ENCODE data around the gene SPAG17.

- no peak for TF ChIP-seq POLR2A (IDR thresholded peaks at IDR 0.05)
- TF ChIP-seq CTCF (IDR thresholded peaks at IDR 0.05): no peak
These were observed 102.0 kb downstream of the SPAG17 start for GRCh38 chr1:118082984-118083383.

Data from body of pancreas (tissue), 4 donors.